Putamen (tissue), 1 donor: ENCODE measurements around the gene EFHC1.

Experiments
- DNase-seq: peaks from one replicate; pipeline ENCODE4 v3.0.0-alpha.2; 2016; ENCODE audit warnings: low spot score

Gene EFHC1

DNA sequence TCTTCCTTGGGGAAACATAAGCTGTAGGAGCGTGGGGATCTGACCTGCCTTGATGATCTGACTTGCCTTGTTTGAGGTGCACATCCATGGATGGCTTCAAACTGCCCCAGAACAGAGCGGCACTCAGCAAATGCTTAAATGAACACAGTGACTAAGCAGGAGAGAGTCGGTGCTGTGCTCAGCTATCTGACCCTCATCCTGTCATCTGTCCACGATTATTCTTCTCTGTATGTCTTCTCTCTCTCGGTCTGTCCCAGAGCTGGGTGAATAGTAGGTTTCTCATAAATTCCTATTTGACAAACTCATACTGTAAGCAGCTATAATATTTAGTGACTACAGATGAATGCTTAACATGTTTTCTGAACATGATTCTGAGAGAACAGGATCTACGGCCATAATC, 119.5 kb downstream of the EFHC1 start:
- no peak for DNase-seq

DNA sequence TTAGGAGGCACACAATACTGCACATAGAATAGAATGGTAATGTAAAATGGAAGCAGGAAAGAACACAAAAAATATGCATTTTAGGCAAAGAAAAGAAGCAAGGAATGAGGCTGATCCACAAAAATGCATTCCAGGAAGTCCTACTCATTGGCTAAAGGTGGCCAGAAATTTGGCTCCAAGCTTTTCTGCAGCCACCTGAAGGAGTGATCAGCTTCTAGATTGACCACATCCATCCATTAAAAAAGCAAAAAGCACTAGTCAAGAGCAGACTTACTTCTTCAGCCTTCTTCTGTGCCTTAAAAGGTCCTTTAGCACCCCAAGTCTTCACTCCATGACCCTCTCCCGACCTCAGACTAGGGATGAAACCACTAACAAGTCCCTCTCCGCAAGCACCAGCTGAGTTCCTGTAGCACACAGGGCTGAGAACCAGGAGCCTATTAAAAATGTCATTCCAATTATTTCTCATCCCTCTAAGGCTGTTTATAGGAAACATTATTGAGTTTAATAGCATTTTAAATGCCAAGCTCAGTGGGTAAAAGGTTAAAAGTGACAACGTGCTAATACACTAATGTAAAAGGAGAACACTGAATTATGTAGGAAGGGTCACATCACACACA, 120.3 kb downstream of the EFHC1 start:
- no peak for DNase-seq

DNA sequence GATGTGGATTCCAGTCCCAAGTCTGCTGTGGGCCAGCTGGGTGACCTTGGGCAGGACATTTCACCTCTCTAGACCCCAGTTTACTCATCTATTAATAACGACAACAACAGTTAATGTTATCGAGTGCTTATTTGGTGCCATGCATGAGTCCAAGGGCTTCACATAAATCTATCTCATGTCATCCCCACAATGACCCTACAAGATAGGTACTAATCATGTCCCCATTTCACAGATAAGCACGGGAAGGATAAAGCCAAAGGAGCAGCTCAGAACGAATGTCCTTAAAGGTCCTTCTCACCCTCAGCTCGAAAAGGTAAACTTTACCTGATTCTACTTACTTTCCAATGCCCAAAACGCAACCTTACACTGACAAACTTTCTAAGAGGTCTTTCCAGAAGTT, 121.0 kb downstream of the EFHC1 start:
- DNase-seq, result no peak

- DNase-seq, result no peak
These were observed 123.1 kb downstream of the EFHC1 start for GRCh38 chr6:52543262-52543661.

DNA sequence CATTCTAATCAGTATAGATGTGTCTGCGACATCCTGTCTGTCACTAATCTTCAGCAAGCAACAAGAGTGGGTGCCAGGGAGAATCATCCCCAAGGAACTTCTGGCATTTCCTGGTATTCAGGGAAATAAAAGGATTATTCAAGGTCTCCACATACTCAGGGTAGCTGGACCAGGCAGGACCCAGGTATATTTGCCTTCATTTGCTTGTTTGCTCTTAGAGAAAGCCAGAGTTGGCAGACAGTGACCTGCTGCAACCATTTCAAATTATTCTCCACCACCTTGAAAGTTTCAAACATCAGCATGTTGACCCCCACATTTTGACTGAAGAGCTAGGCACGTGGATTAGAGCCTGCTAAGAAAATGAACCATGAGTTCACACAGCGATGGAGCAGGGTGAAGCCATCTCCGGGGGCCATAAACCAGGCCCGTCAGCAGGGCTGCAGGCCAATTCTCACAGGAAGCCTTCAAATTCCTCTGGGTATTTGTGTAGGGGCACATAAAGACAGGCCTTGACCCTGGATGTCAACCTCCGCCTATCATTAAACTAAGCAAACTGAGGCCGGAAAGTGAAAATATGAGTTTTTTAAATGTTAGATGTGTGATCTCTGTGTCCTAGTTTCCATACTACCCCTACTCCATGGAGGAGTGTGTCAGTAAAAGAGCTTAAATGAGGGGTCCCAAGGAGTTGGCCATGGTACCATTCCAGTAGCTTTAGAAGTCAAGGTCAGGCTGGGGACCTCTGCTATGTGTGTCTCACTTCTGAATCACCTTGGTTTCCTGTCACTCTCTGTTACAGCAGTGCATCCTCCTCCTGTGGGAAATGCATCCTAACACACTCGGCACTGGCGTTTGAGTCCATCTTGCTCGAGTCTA, 123.8 kb downstream of the EFHC1 start:
- no peak for DNase-seq

GRCh38 chr6:52544602-52545405, 124.7 kb downstream of the EFHC1 start:
- DNase-seq, result no peak

GRCh38 chr6:52545406-52546119, 125.4 kb downstream of the EFHC1 start:
- DNase-seq, result no peak

DNA sequence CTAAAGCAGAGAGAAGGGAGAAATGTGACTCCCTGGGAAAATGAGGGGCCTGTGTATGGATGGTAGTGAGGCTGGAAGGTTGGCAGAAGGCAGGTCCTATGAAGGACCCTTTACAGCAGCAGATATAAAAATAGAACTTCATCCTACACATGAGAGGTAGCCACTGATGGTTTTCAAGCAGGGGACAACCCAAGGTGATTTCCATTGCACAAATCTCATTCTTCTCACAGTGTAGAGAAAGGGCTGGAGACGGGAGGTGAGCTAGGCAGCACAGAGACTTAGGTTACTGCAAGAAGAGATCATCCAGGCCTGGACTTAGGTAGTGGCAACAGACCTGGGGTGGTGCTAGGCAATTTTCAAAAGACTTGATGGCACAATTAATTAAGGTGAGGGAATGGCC, 126.0 kb downstream of the EFHC1 start:
- no peak for DNase-seq

GRCh38 chr6:52546678-52547077, 126.5 kb downstream of the EFHC1 start:
- no peak for DNase-seq

GRCh38 chr6:52547647-52548352, 127.7 kb downstream of the EFHC1 start:
- no peak for DNase-seq

GRCh38 chr6:52548353-52548713, 128.2 kb downstream of the EFHC1 start:
- no peak for DNase-seq

GRCh38 chr6:52548999-52549398, 128.9 kb downstream of the EFHC1 start:
- no peak for DNase-seq

DNA sequence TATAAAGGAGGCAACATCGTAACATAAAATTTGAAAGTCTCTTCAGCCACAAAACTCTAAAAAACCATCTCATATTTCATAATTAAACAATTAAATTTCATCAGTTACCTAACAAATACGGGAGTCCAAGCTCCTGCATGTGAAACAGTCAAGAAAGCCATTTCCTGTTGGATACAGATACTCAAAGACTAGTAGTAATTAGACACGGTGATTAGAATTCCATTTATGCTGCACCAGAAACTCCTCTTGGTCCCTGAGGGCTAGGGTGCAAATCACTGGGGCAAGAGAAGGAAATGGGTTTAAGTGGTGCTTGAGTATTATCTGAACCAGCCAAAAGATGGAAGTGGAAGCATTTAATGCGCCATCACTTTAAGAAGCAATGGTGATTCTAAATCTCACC, 129.3 kb downstream of the EFHC1 start:
- no peak for DNase-seq

DNA sequence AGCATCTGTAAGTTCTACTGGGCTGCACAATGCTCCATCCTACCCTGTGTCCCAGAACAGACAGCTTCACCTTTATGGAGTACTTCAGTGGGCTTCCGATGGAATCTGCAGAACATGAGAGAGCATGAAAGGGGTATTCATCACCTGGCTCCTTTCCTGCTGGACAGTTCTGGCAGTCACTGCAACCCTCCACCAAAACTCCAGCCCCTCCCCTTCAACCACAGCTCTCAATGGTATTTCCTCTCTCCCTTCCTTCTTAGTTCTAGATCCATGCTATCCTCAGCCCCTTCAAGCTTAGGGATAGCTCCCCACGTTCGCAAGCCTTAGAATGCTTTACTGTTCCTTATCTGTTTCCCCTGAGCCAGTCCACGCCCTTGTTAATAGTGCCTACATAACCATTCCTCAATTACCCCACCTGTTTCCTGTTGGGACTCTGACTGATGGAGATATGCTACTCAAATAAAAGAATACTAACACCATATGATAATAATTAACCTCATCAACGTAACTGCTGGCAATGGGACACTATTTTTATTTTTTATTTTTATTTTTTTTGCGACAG, 130.0 kb downstream of the EFHC1 start:
- DNase-seq, result no peak

GRCh38 chr6:52550870-52551269, 130.7 kb downstream of the EFHC1 start:
- DNase-seq, result no peak

DNA sequence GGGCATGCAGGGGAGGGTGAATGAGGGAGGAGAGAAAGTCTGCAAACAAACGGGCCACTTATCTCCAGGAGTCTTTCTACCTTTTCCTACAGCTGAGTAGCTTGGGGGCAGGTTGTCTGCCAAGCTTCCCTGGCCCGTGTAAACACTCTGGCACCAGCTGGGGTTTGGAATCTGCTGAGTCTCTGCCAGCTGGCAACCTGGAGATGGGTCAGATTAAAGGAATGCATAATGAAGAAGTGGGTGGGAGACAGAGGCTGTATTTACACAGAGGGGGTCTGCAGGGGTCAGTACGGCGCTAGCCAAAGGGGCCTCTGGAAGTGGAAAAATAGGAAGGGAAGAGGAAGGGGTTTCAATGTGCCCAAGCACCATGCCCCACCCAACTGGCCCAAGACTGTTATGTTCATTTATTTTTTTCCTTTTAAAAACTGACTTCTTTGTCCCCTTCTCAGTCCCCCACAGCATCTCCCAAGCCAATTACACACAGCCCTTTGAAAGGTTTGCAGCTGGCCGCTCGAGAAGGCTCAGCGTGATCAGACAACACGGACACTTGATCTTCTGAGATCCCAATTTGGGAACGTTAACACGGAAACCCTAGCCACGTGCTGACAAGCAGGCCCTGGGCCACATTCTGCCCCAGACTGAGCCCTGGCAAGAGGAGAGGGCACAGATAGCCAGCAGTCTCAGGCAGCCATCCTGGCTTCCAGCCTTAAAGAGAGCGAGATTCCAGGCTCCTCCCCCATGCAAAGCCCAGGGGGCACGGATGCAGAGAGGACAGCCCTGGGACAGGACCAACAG, 131.5 kb downstream of the EFHC1 start:
- peak; percentile 15 for DNase-seq

- DNase-seq, result no peak
These were observed 132.1 kb downstream of the EFHC1 start for GRCh38 chr6:52552278-52552643.

DNA sequence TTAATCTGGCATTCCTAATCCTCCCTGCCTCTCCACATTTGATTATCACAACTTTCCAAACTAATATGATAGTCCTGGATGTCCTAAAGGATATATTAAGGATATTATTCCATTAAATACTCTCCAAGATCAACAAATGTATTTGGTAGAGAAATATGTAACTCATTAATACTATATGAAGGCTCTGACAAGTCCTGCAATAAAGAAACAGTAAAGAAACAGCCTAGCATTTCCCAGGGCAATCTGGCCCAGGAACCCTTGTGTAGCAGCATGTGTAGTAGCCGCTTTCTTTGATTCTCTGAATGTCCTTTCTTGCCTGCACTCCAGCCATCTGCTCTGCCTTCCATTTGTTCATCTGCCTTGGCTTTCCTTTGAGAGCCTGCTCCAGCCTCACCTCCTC, 133.0 kb downstream of the EFHC1 start:
- no peak for DNase-seq

DNA sequence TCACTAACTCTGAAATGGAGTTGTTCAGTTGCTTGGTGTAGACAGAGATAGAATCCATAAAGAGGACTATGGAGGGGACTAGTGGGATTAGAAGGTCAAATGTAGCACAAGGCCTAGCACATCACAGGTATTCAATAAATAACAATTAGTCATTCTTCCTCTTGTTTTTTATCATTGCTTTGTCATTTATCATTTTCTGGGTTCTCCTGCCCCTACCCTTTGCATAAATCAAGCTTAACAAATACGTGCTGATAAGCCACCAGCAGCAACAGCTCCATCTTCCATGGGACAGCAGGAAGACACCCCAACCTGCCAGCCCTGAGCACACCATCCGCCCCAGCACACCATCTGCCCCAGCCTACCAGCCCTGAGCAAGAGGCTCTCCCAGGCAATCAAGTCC, 133.6 kb downstream of the EFHC1 start:
- DNase-seq, result no peak

- no peak for DNase-seq
These were observed 134.6 kb downstream of the EFHC1 start for GRCh38 chr6:52554684-52555280.
